GM18520 (cell line): Measurements from ENCODE around the gene AKNA.

ENCODE experiments used
- ATAC-seq: cut with Tn5 transposase; IDR thresholded peaks from one replicate; pipeline ENCODE4 v1.9.1; 2021; ENCODE audit not compliant: unreplicated experiment

Gene AKNA

DNA sequence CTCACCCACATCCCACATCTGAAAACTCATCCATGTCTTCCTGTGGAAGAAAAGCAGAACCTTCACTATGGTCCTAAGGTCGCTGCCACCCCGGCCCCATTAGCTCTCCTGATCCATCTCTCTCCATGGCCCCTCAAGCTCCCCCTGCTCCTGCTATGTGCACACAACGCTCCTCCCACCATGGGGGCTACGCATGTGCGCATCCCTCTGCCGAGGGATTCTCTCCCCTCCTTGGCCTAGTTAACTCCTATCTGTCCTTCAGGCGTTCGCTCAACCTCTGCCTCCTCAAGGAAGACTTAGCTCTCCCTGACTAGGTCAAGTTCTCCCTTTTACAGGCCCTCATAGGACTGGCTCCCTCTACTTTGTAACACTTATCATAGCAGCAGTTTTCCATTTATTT lies 9.8 kb downstream of the AKNA start:
- no peak for ATAC-seq

DNA sequence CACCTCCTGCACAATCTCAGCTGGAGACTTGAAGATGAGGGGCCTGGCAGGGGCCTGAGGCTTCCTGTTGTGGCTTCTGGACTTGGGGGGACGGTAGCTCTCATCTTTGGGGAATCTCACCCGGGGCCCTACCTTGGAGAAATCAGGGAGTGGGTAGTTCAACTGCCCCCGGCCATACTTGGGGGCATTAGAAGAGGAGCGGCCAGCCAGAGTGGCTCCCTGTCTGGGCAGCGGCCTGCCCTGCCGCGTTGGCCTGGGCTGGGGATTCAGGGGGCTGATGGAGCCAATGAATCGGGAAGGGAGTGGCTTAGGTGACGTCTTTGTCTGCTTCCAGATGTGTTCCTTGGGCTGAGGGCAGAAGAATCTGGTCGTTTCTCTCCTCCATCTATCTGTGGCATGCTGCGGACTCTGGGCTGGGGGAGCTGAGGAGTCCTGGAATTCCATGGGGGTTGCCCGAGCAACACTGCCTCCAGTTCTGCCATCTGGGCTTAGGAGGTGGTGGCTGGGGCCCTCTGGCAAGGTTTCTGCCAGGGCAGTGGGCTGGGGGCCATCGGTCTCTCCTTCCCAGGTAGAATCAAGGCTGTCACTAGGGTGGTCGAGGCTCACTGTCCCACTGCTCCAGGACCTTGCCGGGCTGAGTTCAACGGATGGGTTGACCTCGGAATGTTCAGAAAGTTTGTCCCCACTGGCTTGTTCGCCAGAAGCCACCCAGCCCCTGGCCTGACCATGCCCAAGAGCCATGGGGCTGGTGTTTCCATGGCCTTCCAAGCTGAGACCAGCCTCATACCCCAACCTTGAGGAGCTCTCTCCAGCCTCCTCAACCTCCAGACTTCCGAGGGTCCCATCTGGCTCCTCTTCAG lies 11.0 kb downstream of the AKNA start:
- no peak for ATAC-seq

DNA sequence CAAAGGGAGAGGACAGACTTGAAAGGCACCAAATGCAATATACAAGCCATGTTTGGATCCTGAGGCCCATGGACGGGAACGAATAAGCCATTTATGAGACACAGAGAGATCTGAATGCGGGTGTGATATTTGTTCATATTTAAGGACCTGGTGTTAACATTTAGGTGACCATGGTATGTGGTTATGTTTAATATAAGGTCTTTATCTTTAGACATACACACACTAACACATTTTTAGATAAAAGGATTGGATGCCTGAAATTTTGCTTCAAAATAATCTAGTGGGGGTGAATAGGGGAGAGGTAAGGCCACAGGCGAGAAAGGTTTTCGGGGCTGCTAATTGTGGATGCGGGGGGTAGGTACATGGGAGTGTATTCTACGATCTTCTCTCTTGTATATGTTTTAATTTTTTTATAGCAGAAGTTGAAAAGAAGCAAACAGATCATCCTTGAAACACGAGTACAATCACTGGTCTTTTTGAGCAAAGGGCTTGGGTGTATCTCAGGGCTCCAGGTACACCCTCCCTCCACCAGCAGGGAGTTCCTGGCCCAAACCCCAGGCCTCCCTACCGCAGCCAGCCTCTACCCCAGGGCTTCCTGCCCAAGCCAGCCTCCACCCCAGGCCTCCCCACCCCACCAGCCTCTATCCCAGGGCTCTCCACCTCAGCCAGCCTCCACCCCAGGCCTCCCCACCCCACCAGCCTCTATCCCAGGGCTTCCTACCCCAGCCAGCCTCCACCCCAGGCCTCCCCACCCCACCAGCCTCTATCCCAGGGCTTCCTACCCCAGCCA lies 12.2 kb downstream of the AKNA start:
- no peak for ATAC-seq

DNA sequence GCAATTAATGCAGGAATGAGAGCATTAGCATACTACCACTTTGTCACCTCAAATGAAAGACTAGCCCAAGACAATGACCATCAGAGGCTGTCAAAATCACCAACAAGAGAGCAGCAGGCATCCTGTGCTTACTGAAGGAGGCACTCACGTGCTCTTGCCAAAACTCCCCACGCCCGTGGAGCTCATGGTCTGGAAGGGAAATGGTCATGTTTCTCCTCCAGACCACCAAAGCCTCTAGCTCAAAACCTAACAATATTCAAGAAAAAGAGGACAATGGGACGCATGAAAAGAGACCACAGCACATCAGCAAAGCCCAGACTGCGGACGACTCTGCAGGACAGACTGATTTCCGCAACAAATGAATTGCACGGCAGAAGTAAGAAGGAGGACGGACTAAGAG lies 12.8 kb downstream of the AKNA start:
- ATAC-seq: no peak

GRCh38 chr9:114373960-114374730 lies 13.6 kb downstream of the AKNA start:
- no peak for ATAC-seq

GRCh38 chr9:114372921-114373448 lies 14.8 kb downstream of the AKNA start:
- ATAC-seq: peak; percentile 89

- no peak for ATAC-seq
Observed at GRCh38 chr9:114371973-114372917, 15.5 kb downstream of the AKNA start.

- ATAC-seq: no peak
Observed at GRCh38 chr9:114371343-114371944, 16.3 kb downstream of the AKNA start.

DNA sequence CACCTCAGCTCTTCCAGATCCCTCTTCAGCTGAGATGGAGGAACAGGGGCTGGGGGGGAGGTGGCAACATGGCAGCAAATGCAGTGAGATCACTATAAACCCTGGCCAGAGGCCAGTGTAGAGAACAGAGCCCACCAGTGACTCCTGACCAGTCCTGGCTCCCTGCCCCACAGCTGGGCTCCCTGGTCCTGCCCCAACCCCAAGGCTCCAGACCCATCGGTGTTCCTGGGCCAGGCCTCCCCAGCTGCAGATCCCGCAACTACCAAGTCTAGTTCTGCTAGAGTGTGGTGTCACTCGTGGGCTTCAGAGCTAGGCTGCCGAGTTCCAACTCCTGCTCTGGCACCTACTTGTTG lies 16.8 kb downstream of the AKNA start:
- ATAC-seq: no peak

DNA sequence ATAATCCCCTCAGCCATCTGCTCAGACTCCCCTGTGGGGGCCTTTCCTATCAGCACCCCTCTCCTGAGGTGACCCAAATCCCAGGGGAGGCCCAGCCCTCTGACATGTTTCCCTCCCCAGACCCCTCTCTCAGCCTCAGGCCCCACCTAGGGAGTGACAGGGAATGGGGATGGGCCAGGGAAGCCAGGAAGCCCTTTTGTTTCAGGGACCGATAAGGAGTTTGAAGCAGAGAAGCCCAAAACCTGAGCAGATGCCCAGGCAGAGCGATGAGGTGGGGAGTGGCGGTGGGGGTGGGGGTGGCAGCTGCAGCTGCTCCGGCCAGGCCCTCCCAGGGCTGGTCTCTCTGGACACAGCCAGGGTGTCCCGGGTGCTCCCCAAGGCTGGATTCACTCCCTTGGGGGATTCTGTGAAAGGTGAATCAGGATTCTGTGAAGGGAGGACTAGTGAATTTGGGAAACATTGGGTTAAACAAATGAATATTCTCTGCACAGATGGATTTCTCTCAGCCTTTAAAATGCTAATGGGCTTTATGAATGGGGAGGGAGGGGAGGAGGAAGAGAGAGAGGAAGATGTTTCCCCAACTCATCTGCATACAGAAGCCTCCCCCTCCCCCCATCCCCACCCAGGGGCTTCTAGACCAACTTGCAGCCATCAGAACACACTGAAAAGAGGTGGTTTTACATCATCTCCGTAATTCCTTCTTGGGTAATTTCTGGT lies 17.4 kb downstream of the AKNA start:
- no peak for ATAC-seq

DNA sequence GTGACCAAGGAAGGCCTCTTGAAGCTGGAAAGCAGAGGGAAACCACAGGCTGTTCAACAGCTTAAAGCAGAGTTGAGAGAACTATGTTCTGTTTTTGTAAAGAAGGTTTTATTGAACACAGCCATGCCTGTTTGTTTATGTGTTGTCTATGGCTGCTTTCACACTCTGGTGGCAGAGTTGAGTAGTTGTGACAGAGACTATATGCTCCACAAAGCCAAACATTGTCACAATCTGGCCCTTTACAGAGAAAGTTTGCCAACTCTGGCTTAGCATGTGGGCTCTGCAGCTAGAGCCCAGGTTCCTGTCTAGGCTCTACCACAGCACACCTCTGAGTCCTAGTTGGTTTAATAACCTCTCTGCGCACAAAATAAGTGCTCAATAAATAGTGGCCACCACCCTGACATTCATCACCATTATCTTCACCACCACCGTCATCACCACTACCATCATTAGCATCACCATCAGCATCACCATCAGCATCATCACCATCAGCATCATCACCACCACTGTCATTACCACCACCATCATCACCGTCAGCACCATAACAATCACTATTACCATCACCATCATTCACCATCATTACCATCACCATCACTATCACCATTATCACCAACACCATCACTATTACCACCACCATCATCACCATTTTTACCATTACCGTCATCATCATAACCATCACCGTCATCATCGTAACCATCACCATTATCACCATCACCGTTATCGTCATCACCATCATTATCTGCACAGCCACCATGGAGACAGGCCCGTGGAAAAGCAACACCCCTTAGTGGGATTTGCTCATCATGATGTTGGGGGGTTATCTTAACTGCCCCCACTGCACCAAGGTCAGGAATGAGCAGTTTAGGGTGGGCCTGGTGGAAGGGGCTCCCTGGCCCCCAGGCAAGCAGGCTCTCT lies 18.3 kb downstream of the AKNA start:
- ATAC-seq: no peak

DNA sequence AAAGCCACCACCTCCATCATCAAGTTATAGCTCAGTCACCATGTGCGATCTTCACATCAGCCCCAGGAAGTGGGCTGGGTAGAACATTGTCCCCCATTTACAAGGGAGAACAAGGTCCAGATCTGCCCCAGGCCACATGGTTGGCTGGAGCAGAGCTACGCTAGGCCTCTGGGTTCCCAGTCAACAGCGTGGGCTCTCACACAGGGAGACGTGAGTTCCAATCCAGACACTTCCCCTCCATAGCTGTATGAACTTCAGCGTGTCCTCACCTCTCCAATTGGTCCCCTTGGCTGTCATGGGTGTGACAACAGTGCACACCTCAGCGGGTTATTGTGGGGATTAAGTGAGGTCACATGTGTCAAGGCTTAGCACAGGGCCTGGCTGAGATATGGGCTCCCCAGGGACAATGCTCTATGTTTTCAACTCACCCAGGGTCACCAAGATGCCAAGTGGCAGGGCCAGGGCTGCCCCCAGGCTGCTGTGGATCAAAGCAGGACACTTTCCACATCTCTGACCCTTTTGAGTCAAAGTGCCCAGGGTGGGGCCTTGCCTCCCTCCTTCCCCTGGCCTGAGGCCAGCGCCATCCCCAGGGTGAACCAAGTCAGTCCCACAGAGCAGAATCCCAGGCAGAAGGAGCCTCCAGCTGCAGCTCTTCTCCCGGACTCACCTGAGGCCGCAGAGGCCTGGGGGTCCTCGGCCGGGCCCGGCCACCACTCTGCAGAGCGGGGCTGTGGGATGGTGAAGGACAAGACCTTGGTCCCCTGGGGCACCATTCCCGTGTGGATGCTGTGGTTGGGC lies 19.8 kb downstream of the AKNA start:
- ATAC-seq: no peak

GRCh38 chr9:114367366-114367765 lies 20.4 kb downstream of the AKNA start:
- no peak for ATAC-seq

DNA sequence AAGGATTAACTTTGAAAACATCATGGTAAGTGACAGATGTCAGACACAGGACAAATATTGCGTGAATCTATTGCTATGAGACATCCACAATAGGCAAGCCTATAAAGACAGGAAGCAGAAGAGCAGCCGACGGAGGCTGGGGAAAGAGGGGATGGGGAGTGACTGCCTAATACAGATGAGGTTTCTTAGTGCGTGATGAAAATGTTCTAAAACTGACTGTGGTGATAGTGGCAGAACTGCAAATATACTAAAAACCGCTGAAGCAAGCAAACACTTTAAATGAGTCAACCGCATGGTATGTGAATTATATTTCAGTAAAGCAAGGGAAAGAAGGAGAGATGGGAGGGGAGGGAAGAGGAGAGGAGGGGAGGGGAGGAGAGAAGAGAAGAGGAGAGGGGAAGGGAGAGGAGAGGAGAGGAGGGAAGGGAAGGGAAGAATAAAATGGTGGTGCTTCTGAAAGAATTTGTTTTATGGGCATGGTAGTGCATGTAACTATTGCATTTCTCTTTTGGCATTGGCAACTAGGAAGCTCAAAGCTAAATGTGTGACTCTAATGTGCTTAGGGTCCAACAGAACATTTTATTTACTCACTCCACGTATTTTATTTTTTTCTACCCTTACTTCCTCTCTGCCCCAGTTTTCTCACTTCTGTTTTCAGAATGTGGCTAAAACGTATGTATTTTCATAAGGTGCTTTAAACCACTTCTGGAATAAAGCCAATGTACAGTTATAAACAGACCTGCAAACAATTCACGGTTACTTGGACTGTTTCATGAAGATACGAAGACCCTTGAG lies 21.3 kb downstream of the AKNA start:
- ATAC-seq: no peak

- ATAC-seq: no peak
Observed at GRCh38 chr9:114365194-114365593, 22.6 kb downstream of the AKNA start.
